ENCODE measurements around the gene NLN. TPM values are rescaled to one million over a fixed set of nuclear protein-coding genes. Genes with fewer than 3 reads are reported as not detected.

Gene NLN
- total and polyA plus RNA-seq, 2 of the 4 experiments (the other 2 are of a cell fraction): 19.1 to 37.1 TPM

- H3K9me1 ChIP-seq (ENCODE audit: insufficient read depth, low read length): peaks cover 3% of the 10 kb centered on the region
- H2AK5ac ChIP-seq (ENCODE audit: low read depth, low read length): no peak overlapping the region
- ATAC-seq (ENCODE audit: low read depth) (no peak), DNase-seq (no peak)
- intact Hi-C loops (cut with micrococcal nuclease): no loop called here
- no CpG with 5 or more reads among the region's 1 CpG for WGBS, 2 experiments (ENCODE audit: extremely low coverage in 2 of 2, insufficient read length in 1 of 2)
- in situ Hi-C loops (cut with MboI; ENCODE audit: low sequenced_read_pairs): no loop called here
- H3K27me3 ChIP-seq (ENCODE audit: control insufficient read depth, insufficient read depth, low read length): no peaks in the 10 kb centered on the region
- H2AK9ac ChIP-seq (replicated peaks; ENCODE audit: low read depth, low read length, poor library complexity): no peak overlapping the region
- H3K79me1 ChIP-seq (ENCODE audit: low read depth in 1 of 2, low read length in 2 of 2): peaks cover 19 to 56% of the 10 kb centered on the region in 2 experiments
- dilution Hi-C loops (cut with HindIII; ENCODE audit: low sequenced_read_pairs, unreplicated experiment): no loop called here
- H4K91ac ChIP-seq (ENCODE audit: insufficient read depth, low read depth, low read length): no peak overlapping the region
- no peak overlapping the region for H3K56ac ChIP-seq (ENCODE audit: extremely low read depth, insufficient read depth, low read length)
- peaks cover 2% of the 10 kb centered on the region for H3K4me1 ChIP-seq (ENCODE audit: control insufficient read depth, insufficient read depth, low read length)
- H3K9me3 ChIP-seq (ENCODE audit: control insufficient read depth, insufficient read depth, low read length): no peaks in the 10 kb centered on the region
- no peak overlapping the region for H2BK20ac ChIP-seq (ENCODE audit: low read depth, low read length)
- H3K23ac ChIP-seq (ENCODE audit: low read depth, low read length): no peak overlapping the region
- ChIA-PET CTCF (no interaction called here), POLR2A (ENCODE audit: unreplicated experiment) (no interaction called here)
- H3K4me3 ChIP-seq (ENCODE audit: insufficient read depth, low read depth, low read length): no peak overlapping the region
- BruUV-seq (replicated peaks): no TSS peak
- H3K36me3 ChIP-seq (ENCODE audit: control insufficient read depth, insufficient read depth, low read length): peaks cover 2% of the 10 kb centered on the region
- no peak overlapping the region for H3K27ac ChIP-seq (ENCODE audit: insufficient read depth, low read length)
- no peaks in the 10 kb centered on the region for H4K20me1 ChIP-seq (ENCODE audit: insufficient read depth, low read length)
- H3K4ac ChIP-seq (ENCODE audit: low read depth, low read length): no peak overlapping the region
- H2BK5ac ChIP-seq (ENCODE audit: low read depth, low read length, poor library complexity, severe bottlenecking): no peak overlapping the region
- no peak overlapping the region for H4K8ac ChIP-seq (ENCODE audit: low read depth in 2 of 2, low read length in 2 of 2)
- no peak for TF ChIP-seq MXI1 (IDR thresholded peaks at IDR 0.05; ENCODE audit: borderline replicate concordance, low read depth, low read length)
- H2BK120ac ChIP-seq (ENCODE audit: low read depth, low read length): no peak overlapping the region
- no peak overlapping the region for H4K5ac ChIP-seq (ENCODE audit: low read depth, low read length)
- no peak overlapping the region for H3K4me2 ChIP-seq (ENCODE audit: low read depth, low read length)
- H2AFZ ChIP-seq (replicated peaks; ENCODE audit: low read length, poor library complexity): no peak overlapping the region
- H3K14ac ChIP-seq (replicated peaks; ENCODE audit: low read depth, low read length): no peak overlapping the region
- no peak overlapping the region for H2BK15ac ChIP-seq (ENCODE audit: low read depth, low read length)
- H3K18ac ChIP-seq (ENCODE audit: low read depth, low read length): no peak overlapping the region
- H3K9ac ChIP-seq (ENCODE audit: low read depth, low read length): no peak overlapping the region
These were observed 12.9 kb downstream of the NLN start for GRCh38 chr5:65734921-65735320.
